HEK293T (cell line): ENCODE measurements around the gene SORCS3.

Experiments used
- BHLHE40 ChIP-seq: fragments of 450-650 bp; IDR thresholded peaks from 2 replicates; pipeline ENCODE4 v1.6.1; 2016; ENCODE audit warnings: mild to moderate bottlenecking, moderate library complexity, borderline replicate concordance
- CTBP1 ChIP-seq: fragments of 450-650 bp; IDR thresholded peaks from 2 replicates; pipeline ENCODE4 v1.6.1; 2016; ENCODE audit warnings: borderline replicate concordance
- ELF4 ChIP-seq: fragments of 450-650 bp; IDR thresholded peaks from 2 replicates; pipeline ENCODE4 v1.6.1; 2017; ENCODE audit warnings: antibody characterized with exemption
- LEF1 ChIP-seq: fragments of 450-650 bp; IDR thresholded peaks from 2 replicates; pipeline ENCODE4 v1.6.1; 2017; ENCODE audit warnings: mild to moderate bottlenecking, borderline replicate concordance
- NFRKB ChIP-seq: fragments of 450-650 bp; IDR thresholded peaks from 2 replicates; pipeline ENCODE4 v1.6.1; 2016; ENCODE audit warnings: mild to moderate bottlenecking, moderate library complexity
- PKNOX1 ChIP-seq: fragments of 450-650 bp; IDR thresholded peaks from 2 replicates; pipeline ENCODE4 v1.6.1; 2016
- SP1 ChIP-seq: fragments of 450-650 bp; IDR thresholded peaks from 2 replicates; pipeline ENCODE4 v1.6.1; 2017
- TARDBP ChIP-seq: fragments of 450-650 bp; IDR thresholded peaks from 2 replicates; pipeline ENCODE4 v1.6.1; 2016

GRCh38 chr10:104766341-104766740, 125.3 kb downstream of the SORCS3 start:
- TF ChIP-seq LEF1 (no peak), PKNOX1 (no peak), ELF4 (no peak), NFRKB (no peak), BHLHE40 (no peak), TARDBP (no peak), CTBP1 (no peak), SP1 (no peak)
